Spinal cord (tissue), 10 donors: ENCODE measurements around the gene ZNF100. TPM values are rescaled to one million over a fixed set of nuclear protein-coding genes. Genes with fewer than 3 reads are reported as not detected.
"Not testable (repeated sequence)": the region's sequence is repeated elsewhere in the genome, so short reads cannot be mapped to it uniquely, and the experiment has no call there.

Source experiments
- DNase-seq, 6 donors: peaks; one replicate each; pipeline versions ENCODE4 v3.0.0 to v3.0.0-alpha.2; 2013 to 2015; ENCODE audit warnings: low spot score in 6 of 6, low read depth in 4 of 6
- H3K27ac ChIP-seq: one replicate; pipeline ENCODE4 v1.5.1; 2013; ENCODE audit warnings: low read depth, low read length, control low read depth
- H3K27me3 ChIP-seq: one replicate; pipeline ENCODE4 v1.6.1; 2013; ENCODE audit warnings: low read length; ENCODE audit not compliant: control insufficient read depth, insufficient read depth
- H3K36me3 ChIP-seq: one replicate; pipeline ENCODE4 v1.6.1; 2013; ENCODE audit warnings: low read length; ENCODE audit not compliant: control insufficient read depth, insufficient read depth
- H3K4me1 ChIP-seq: one replicate; pipeline ENCODE4 v1.6.1; 2013; ENCODE audit warnings: low read length; ENCODE audit not compliant: control insufficient read depth, insufficient read depth
- H3K4me3 ChIP-seq: one replicate; pipeline ENCODE4 v1.5.1; 2013; ENCODE audit warnings: low read depth, low read length, control low read depth
- H3K9me3 ChIP-seq: one replicate; pipeline ENCODE4 v1.6.1; 2013; ENCODE audit warnings: low read length; ENCODE audit not compliant: control insufficient read depth, insufficient read depth
- WGBS: methylation state at CpG from one replicate; pipeline ENCODE4 v1.1.5; 2013; ENCODE audit warnings: missing lambda C conversion rate; ENCODE audit not compliant: insufficient coverage; 5-methylcytosine and 5-hydroxymethylcytosine counted together
- polyA plus RNA-seq, 2 donors: library from polyadenylated mRNA; unstranded; fragments of 120-200 nt; gene quantifications; one replicate each; pipeline ENCODE4 v1.2.1, GENCODE V29; 2013; ENCODE audit not compliant: insufficient read length in 2 of 2
- total RNA-seq, 2 donors: library from RNA; depleted of rRNA in 1 of 2; stranded (reverse); fragments of 120-200 nt in 1 of 2; fragments of >200 nt in 1 of 2; gene quantifications; one replicate each; pipeline versions ENCODE4 v1.2.3 to v1.2.4, GENCODE V29; 2013 to 2014
- donor health status: healthy.

ZNF100 gene
- total and polyA plus RNA-seq, 4 donors: 9.1 to 20.5 (median 14.3) TPM

GRCh38 chr19:21707878-21708277 lies 59.5 kb downstream of the ZNF100 start:
- H3K4me1 ChIP-seq, H3K4me3 ChIP-seq, H3K9me3 ChIP-seq, DNase-seq, H3K27ac ChIP-seq, H3K27me3 ChIP-seq, H3K36me3 ChIP-seq: not testable (repeated sequence)
- WGBS: 97% methylated on average over 16 of the region's 31 CpGs

- no peak for DNase-seq
- 100% methylated on average over 3 of the region's 4 CpGs for WGBS
Observed at GRCh38 chr19:21707065-21707464, 60.3 kb downstream of the ZNF100 start.

GRCh38 chr19:21705393-21705792 lies 62.0 kb downstream of the ZNF100 start:
- Histone ChIP-seq H3K36me3 (no peaks in the 10 kb centered on the region), H3K4me3 (no peak overlapping the region), H3K27ac (no peak overlapping the region), H3K4me1 (no peaks in the 10 kb centered on the region), H3K9me3 (no peaks in the 10 kb centered on the region), H3K27me3 (no peaks in the 10 kb centered on the region)
- 40% methylated on average over 1 of the region's 1 CpG for WGBS
- no peak for DNase-seq

More at GRCh38 chr19:21707065-21707464, 60.3 kb downstream of the ZNF100 start:
- no peaks in the 10 kb centered on the region for H3K27me3 ChIP-seq
- no peaks in the 10 kb centered on the region for H3K36me3 ChIP-seq
- H3K9me3 ChIP-seq: no peaks in the 10 kb centered on the region
- H3K4me1 ChIP-seq: no peaks in the 10 kb centered on the region
- H3K4me3 ChIP-seq: no peak overlapping the region
- H3K27ac ChIP-seq: no peak overlapping the region

GRCh38 chr19:21704320-21704719 lies 63.1 kb downstream of the ZNF100 start:
- Histone ChIP-seq H3K4me3 (no peak overlapping the region), H3K27me3 (no peaks in the 10 kb centered on the region), H3K36me3 (no peaks in the 10 kb centered on the region), H3K9me3 (no peaks in the 10 kb centered on the region), H3K4me1 (no peaks in the 10 kb centered on the region), H3K27ac (no peak overlapping the region)
- no peak for DNase-seq
- no CpG with 5 or more reads among the region's 3 CpGs for WGBS

- 100% methylated on average over 1 of the region's 3 CpGs for WGBS
- H3K4me3 ChIP-seq: no peak overlapping the region
- H3K27me3 ChIP-seq: no peaks in the 10 kb centered on the region
- DNase-seq: no peak
- H3K36me3 ChIP-seq: no peaks in the 10 kb centered on the region
- H3K4me1 ChIP-seq: no peaks in the 10 kb centered on the region
- no peak overlapping the region for H3K27ac ChIP-seq
- no peaks in the 10 kb centered on the region for H3K9me3 ChIP-seq
Observed at GRCh38 chr19:21699197-21699596, 68.2 kb downstream of the ZNF100 start.

GRCh38 chr19:21698215-21698614 lies 69.2 kb downstream of the ZNF100 start:
- Histone ChIP-seq H3K27me3 (no peaks in the 10 kb centered on the region), H3K4me3 (no peak overlapping the region), H3K9me3 (no peaks in the 10 kb centered on the region), H3K4me1 (no peaks in the 10 kb centered on the region), H3K27ac (no peak overlapping the region), H3K36me3 (no peaks in the 10 kb centered on the region)
- no CpG with 5 or more reads among the region's 4 CpGs for WGBS
- peak in 4 of 6 donors; percentile 0 to 55 (median 26) for DNase-seq

- no peaks in the 10 kb centered on the region for H3K4me1 ChIP-seq
- H3K9me3 ChIP-seq: no peaks in the 10 kb centered on the region
- no peak overlapping the region for H3K27ac ChIP-seq
- H3K36me3 ChIP-seq: no peaks in the 10 kb centered on the region
- H3K27me3 ChIP-seq: no peaks in the 10 kb centered on the region
- H3K4me3 ChIP-seq: no peak overlapping the region
- DNase-seq: no peak
- WGBS: 62% methylated on average over 3 of the region's 3 CpGs
Observed at GRCh38 chr19:21697698-21698097, 69.7 kb downstream of the ZNF100 start.

- no peak overlapping the region for H3K4me3 ChIP-seq
- no peaks in the 10 kb centered on the region for H3K9me3 ChIP-seq
- peak in 1 of 6 donors; percentile 8 for DNase-seq
- H3K36me3 ChIP-seq: no peaks in the 10 kb centered on the region
- no peaks in the 10 kb centered on the region for H3K27me3 ChIP-seq
- H3K4me1 ChIP-seq: peaks cover 3% of the 10 kb centered on the region
- 27% methylated on average over 3 of the region's 7 CpGs for WGBS
- H3K27ac ChIP-seq: no peak overlapping the region
Observed at GRCh38 chr19:21694171-21694906, 73.0 kb downstream of the ZNF100 start.

- Histone ChIP-seq H3K4me1 (peaks cover 3% of the 10 kb centered on the region), H3K9me3 (no peaks in the 10 kb centered on the region), H3K27ac (no peak overlapping the region), H3K4me3 (no peak overlapping the region), H3K36me3 (no peaks in the 10 kb centered on the region), H3K27me3 (no peaks in the 10 kb centered on the region)
- DNase-seq: no peak
- WGBS: 100% methylated on average over 1 of the region's 1 CpG
Observed at GRCh38 chr19:21693399-21693798, 74.0 kb downstream of the ZNF100 start.

- Histone ChIP-seq H3K4me3 (no peak overlapping the region), H3K27me3 (no peaks in the 10 kb centered on the region), H3K36me3 (no peaks in the 10 kb centered on the region), H3K4me1 (peaks cover 3% of the 10 kb centered on the region), H3K9me3 (no peaks in the 10 kb centered on the region), H3K27ac (no peak overlapping the region)
- DNase-seq: peak in 2 of 6 donors; percentile 28 to 51
- WGBS: no CpG with 5 or more reads among the region's 1 CpG
Observed at GRCh38 chr19:21691661-21692060, 75.7 kb downstream of the ZNF100 start.
